Nephron progenitor cell (in vitro differentiated cells): ENCODE data around the gene ANKRD44.

ENCODE experiments used
- DNase-seq: peaks from one replicate; pipeline ENCODE4 v3.0.0; 2021
- H3K27ac Mint-ChIP-seq: 2 replicates; pipeline ENCODE4 v1.8.0; 2021; ENCODE audit warnings: mild to moderate bottlenecking, moderate library complexity, mixed read lengths
- H3K27me3 Mint-ChIP-seq: 2 replicates; pipeline ENCODE4 v1.8.0; 2021; ENCODE audit warnings: mild to moderate bottlenecking, low read depth, mixed read lengths; ENCODE audit not compliant: poor library complexity
- H3K36me3 Mint-ChIP-seq: 2 replicates; pipeline ENCODE4 v1.8.0; 2021; ENCODE audit warnings: low read depth, mixed read lengths
- H3K4me1 Mint-ChIP-seq: 2 replicates; pipeline ENCODE4 v1.8.0; 2021; ENCODE audit warnings: mixed read lengths
- H3K4me3 Mint-ChIP-seq: 2 replicates; pipeline ENCODE4 v1.8.0; 2021; ENCODE audit warnings: mild to moderate bottlenecking, moderate library complexity, mixed read lengths
- H3K9me3 Mint-ChIP-seq: 2 replicates; pipeline ENCODE4 v1.8.0; 2021; ENCODE audit warnings: mild to moderate bottlenecking, moderate library complexity, mixed read lengths
- TF ChIP-seq, protein P1 (sequence below): fragments of 200-600 bp; sonication (generic); IDR thresholded peaks from 2 replicates; pipeline ENCODE4 v1.5.0; 2021; ENCODE audit warnings: antibody characterized with exemption

The ANKRD44 gene

GRCh38 chr2:197167608-197168314, 142.8 kb downstream of the ANKRD44 start:
- TF ChIP-seq, protein P1, sequence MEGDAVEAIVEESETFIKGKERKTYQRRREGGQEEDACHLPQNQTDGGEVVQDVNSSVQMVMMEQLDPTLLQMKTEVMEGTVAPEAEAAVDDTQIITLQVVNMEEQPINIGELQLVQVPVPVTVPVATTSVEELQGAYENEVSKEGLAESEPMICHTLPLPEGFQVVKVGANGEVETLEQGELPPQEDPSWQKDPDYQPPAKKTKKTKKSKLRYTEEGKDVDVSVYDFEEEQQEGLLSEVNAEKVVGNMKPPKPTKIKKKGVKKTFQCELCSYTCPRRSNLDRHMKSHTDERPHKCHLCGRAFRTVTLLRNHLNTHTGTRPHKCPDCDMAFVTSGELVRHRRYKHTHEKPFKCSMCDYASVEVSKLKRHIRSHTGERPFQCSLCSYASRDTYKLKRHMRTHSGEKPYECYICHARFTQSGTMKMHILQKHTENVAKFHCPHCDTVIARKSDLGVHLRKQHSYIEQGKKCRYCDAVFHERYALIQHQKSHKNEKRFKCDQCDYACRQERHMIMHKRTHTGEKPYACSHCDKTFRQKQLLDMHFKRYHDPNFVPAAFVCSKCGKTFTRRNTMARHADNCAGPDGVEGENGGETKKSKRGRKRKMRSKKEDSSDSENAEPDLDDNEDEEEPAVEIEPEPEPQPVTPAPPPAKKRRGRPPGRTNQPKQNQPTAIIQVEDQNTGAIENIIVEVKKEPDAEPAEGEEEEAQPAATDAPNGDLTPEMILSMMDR, result no peak
- Mint-ChIP-seq H3K9me3 (no peaks in the 10 kb centered on the region), H3K36me3 (no peaks in the 10 kb centered on the region), H3K27ac (no peak overlapping the region), H3K27me3 (peaks cover 12% of the 10 kb centered on the region), H3K4me1 (peaks cover 33% of the 10 kb centered on the region), H3K4me3 (no peak overlapping the region)
- no peak for DNase-seq

GRCh38 chr2:197165020-197165419, 145.6 kb downstream of the ANKRD44 start:
- no peak for DNase-seq
- TF ChIP-seq, protein P1, result no peak
- Mint-ChIP-seq H3K36me3 (no peaks in the 10 kb centered on the region), H3K4me1 (peaks cover 21% of the 10 kb centered on the region), H3K4me3 (peak overlapping the region; percentile 63), H3K27ac (peak overlapping the region; percentile 93), H3K27me3 (peaks cover 13% of the 10 kb centered on the region), H3K9me3 (no peaks in the 10 kb centered on the region)

DNA sequence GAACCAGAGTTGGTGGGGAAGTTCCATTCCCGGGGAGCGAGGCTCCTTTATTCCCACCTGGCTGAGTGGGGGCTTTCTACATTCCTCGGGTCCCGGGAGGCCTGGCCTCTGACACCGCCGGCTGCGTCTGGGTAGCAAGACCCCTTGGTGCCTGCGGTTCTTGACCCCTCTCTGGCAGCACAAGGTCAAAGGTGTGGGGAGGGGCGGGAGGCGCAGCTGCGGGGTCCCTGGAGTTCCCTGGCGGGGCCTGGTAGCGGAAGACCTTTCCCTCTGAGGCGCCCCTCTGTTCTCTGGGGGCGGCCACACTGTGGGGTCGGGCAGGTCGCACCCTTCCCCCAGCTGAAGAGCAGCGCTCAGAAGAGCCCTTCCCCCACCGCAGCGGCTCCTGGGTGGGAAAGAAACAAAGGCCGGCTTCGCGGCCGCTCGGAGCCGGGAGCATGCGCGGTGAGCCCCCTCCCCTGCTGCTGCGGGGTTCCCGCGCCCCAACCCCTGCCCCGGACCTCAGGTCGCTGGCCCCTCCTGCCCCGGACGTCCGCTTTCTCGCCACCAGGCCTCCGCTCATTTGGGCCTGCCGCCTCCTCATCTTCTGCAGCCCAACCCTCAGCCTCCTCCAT, 146.3 kb downstream of the ANKRD44 start:
- Mint-ChIP-seq H3K4me3 (peak overlapping the region; percentile 63), H3K9me3 (no peaks in the 10 kb centered on the region), H3K27ac (peak overlapping the region; percentile 93), H3K27me3 (peaks cover 14% of the 10 kb centered on the region), H3K4me1 (peaks cover 22% of the 10 kb centered on the region), H3K36me3 (no peaks in the 10 kb centered on the region)
- TF ChIP-seq, protein P1, result no peak
- peak; percentile 83 for DNase-seq

- TF ChIP-seq, protein P1, result no peak
- Mint-ChIP-seq H3K4me1 (peaks cover 26% of the 10 kb centered on the region), H3K27ac (no peak overlapping the region), H3K27me3 (peaks cover 14% of the 10 kb centered on the region), H3K36me3 (no peaks in the 10 kb centered on the region), H3K4me3 (no peak overlapping the region), H3K9me3 (no peaks in the 10 kb centered on the region)
- no peak for DNase-seq
Measured at GRCh38 chr2:197163712-197164140, 146.9 kb downstream of the ANKRD44 start.

DNA sequence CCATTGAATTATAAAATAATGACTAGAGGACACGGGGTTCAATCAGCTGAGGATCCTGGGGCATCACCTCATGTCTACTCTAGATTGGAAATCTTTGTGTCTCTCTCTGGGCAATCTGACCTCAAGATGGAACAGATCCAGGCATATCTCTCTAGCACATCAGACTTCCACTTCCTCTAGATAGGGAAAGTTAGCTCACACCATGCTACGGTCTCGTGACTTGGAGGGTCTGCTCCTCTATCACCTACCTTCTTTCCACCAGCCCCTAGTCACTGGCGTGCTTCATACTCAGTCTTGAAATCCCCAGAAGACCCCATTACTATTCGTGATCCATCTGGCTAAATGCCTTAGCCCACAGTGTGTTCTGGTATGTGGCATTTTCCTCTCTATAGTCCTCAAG, 148.8 kb downstream of the ANKRD44 start:
- H3K27ac Mint-ChIP-seq, result no peak overlapping the region
- H3K9me3 Mint-ChIP-seq, result no peaks in the 10 kb centered on the region
- no peak overlapping the region for H3K4me3 Mint-ChIP-seq
- no peak for DNase-seq
- H3K27me3 Mint-ChIP-seq, result peaks cover 14% of the 10 kb centered on the region
- TF ChIP-seq, protein P1, result no peak
- H3K36me3 Mint-ChIP-seq, result peaks cover 1% of the 10 kb centered on the region
- peaks cover 30% of the 10 kb centered on the region for H3K4me1 Mint-ChIP-seq
